G401 (cell line): Measurements from ENCODE around the gene ATP23. TPM values are rescaled to one million over a fixed set of nuclear protein-coding genes. Genes with fewer than 3 reads are reported as not detected.

ENCODE experiments used
- total RNA-seq: library from RNA; depleted of rRNA; stranded (reverse); fragments of >200 nt; shearing (Covaris generic); gene quantifications from 2 replicates; pipeline ENCODE4 v1.2.3, GENCODE V29; 2014; rRNA removed

ATP23 gene
- total RNA-seq, 1 experiment from 2014 or later = 35.0 TPM

Other genes starting within 250 kb of the ATP23 start
- gene OS9, start 247.4 kb upstream of the ATP23 start, total RNA-seq = 106 and 134 TPM in 2 replicates
- gene AGAP2, start 202.8 kb upstream of the ATP23 start, total RNA-seq = 11.0 and 11.3 TPM in 2 replicates
- 30.5 and 46.9 TPM in 2 replicates for gene TSPAN31, start 196.5 kb upstream of the ATP23 start, total RNA-seq
- 721 and 790 TPM in 2 replicates for gene CDK4, start 189.3 kb upstream of the ATP23 start, total RNA-seq
- 7.2 and 14.2 TPM in 2 replicates for gene MARCHF9, start 186.5 kb upstream of the ATP23 start, total RNA-seq
- gene CYP27B1, start 174.5 kb upstream of the ATP23 start, total RNA-seq = 0.18 and 3.9 TPM in 2 replicates
- 15.6 and 30.1 TPM in 2 replicates for gene METTL1, start 169.5 kb upstream of the ATP23 start, total RNA-seq
- 5.1 and 7.0 TPM in 2 replicates for gene EEF1AKMT3, start 169.0 kb upstream of the ATP23 start, total RNA-seq
- 73.7 and 75.2 TPM in 2 replicates for gene TSFM, start 158.8 kb upstream of the ATP23 start, total RNA-seq
- 0.12 and 0.71 TPM in 2 replicates for gene AVIL, start 122.8 kb upstream of the ATP23 start, total RNA-seq
- 64.1 and 78.6 TPM in 2 replicates for gene CTDSP2, start 94.8 kb upstream of the ATP23 start, total RNA-seq